Measurements from ENCODE around the gene MAF.
A peak's percentile ranks its signal among the peaks of the same experiment; 100 is the strongest.

Gene MAF

GRCh38 chr16:79595231-79595641 is 5.3 kb downstream of the MAF start:
- Histone ChIP-seq H3K4me3 (ENCODE audit: insufficient read depth, low read depth, low read length, poor library complexity, severe bottlenecking) (peak overlapping the region; percentile 57), H3K27ac (ENCODE audit: insufficient read depth, low read length, poor library complexity, severe bottlenecking) (peak overlapping the region; percentile 48), H3K4me1 (ENCODE audit: control insufficient read depth, insufficient read depth, low read length, poor library complexity, severe bottlenecking) (peaks cover 4% of the 10 kb centered on the region), H3K27me3 (replicated peaks; ENCODE audit: control insufficient read depth, insufficient read depth, low read length, poor library complexity, severe bottlenecking) (no peaks in the 10 kb centered on the region), H3K36me3 (ENCODE audit: control insufficient read depth, insufficient read depth, low read length) (no peaks in the 10 kb centered on the region), H3K9me3 (ENCODE audit: control insufficient read depth, low read length) (no peaks in the 10 kb centered on the region)
- DNase-seq: no peak

- peaks cover 13% of the 10 kb centered on the region for H3K4me1 ChIP-seq (ENCODE audit: control insufficient read depth, insufficient read depth, low read length, poor library complexity, severe bottlenecking)
- no peaks in the 10 kb centered on the region for H3K27me3 ChIP-seq (replicated peaks; ENCODE audit: control insufficient read depth, insufficient read depth, low read length, poor library complexity, severe bottlenecking)
- H3K36me3 ChIP-seq (ENCODE audit: control insufficient read depth, insufficient read depth, low read length): no peaks in the 10 kb centered on the region
- peak overlapping the region; percentile 26 for H3K4me3 ChIP-seq (ENCODE audit: insufficient read depth, low read depth, low read length, poor library complexity, severe bottlenecking)
- no peaks in the 10 kb centered on the region for H3K9me3 ChIP-seq (ENCODE audit: control insufficient read depth, low read length)
- H3K27ac ChIP-seq (ENCODE audit: insufficient read depth, low read length, poor library complexity, severe bottlenecking): peak overlapping the region; percentile 56
- DNase-seq: no peak
These were observed 6.8 kb downstream of the MAF start for GRCh38 chr16:79593754-79594153.

- peaks cover 13% of the 10 kb centered on the region for H3K4me1 ChIP-seq (ENCODE audit: control insufficient read depth, insufficient read depth, low read length, poor library complexity, severe bottlenecking)
- no peaks in the 10 kb centered on the region for H3K27me3 ChIP-seq (replicated peaks; ENCODE audit: control insufficient read depth, insufficient read depth, low read length, poor library complexity, severe bottlenecking)
- H3K4me3 ChIP-seq (ENCODE audit: insufficient read depth, low read depth, low read length, poor library complexity, severe bottlenecking): peak overlapping the region; percentile 26
- no peaks in the 10 kb centered on the region for H3K36me3 ChIP-seq (ENCODE audit: control insufficient read depth, insufficient read depth, low read length)
- DNase-seq: no peak
- H3K9me3 ChIP-seq (ENCODE audit: control insufficient read depth, low read length): no peaks in the 10 kb centered on the region
- peak overlapping the region; percentile 56 for H3K27ac ChIP-seq (ENCODE audit: insufficient read depth, low read length, poor library complexity, severe bottlenecking)
These were observed 7.4 kb downstream of the MAF start for GRCh38 chr16:79593074-79593531.

DNA sequence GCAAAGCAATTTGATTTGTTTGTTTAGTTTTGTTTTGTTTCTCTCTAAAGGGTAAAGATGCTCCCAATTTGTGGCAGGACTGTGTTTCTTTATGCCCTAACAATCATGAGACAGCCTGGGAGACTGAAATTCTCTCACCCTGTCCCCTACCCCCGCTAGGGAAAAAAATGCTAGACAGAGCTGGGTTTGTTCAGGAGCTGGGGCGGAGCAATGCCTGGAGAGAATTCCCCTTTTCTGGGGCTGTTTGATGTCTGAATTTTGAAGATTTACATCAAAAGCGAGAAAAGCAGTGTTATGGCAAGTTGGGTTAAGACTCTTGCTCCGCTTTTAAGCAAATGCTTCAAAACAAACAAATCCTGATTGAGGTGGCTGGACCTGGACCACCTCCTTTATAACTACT is 8.4 kb downstream of the MAF start:
- Histone ChIP-seq H3K36me3 (ENCODE audit: control insufficient read depth, insufficient read depth, low read length) (no peaks in the 10 kb centered on the region), H3K9me3 (ENCODE audit: control insufficient read depth, low read length) (no peaks in the 10 kb centered on the region), H3K27me3 (replicated peaks; ENCODE audit: control insufficient read depth, insufficient read depth, low read length, poor library complexity, severe bottlenecking) (no peaks in the 10 kb centered on the region)

GRCh38 chr16:79589601-79590102 is 10.9 kb downstream of the MAF start:
- H3K27me3 ChIP-seq (replicated peaks; ENCODE audit: control insufficient read depth, insufficient read depth, low read length, poor library complexity, severe bottlenecking): no peaks in the 10 kb centered on the region
- H3K36me3 ChIP-seq (ENCODE audit: control insufficient read depth, insufficient read depth, low read length): no peaks in the 10 kb centered on the region
- DNase-seq: no peak
- H3K27ac ChIP-seq (ENCODE audit: insufficient read depth, low read length, poor library complexity, severe bottlenecking): peak overlapping the region; percentile 32
- H3K4me1 ChIP-seq (ENCODE audit: control insufficient read depth, insufficient read depth, low read length, poor library complexity, severe bottlenecking): peaks cover 13% of the 10 kb centered on the region
- peak overlapping the region; percentile 35 for H3K4me3 ChIP-seq (ENCODE audit: insufficient read depth, low read depth, low read length, poor library complexity, severe bottlenecking)
- H3K9me3 ChIP-seq (ENCODE audit: control insufficient read depth, low read length): no peaks in the 10 kb centered on the region

More for the DNA sequence above, 8.4 kb downstream of the MAF start:
- peaks cover 13% of the 10 kb centered on the region for H3K4me1 ChIP-seq (ENCODE audit: control insufficient read depth, insufficient read depth, low read length, poor library complexity, severe bottlenecking)
- H3K4me3 ChIP-seq (ENCODE audit: insufficient read depth, low read depth, low read length, poor library complexity, severe bottlenecking): peak overlapping the region; percentile 26
- no peak for DNase-seq
- peak overlapping the region; percentile 56 for H3K27ac ChIP-seq (ENCODE audit: insufficient read depth, low read length, poor library complexity, severe bottlenecking)

GRCh38 chr16:79587897-79588296 is 12.6 kb downstream of the MAF start:
- H3K27me3 ChIP-seq (replicated peaks; ENCODE audit: control insufficient read depth, insufficient read depth, low read length, poor library complexity, severe bottlenecking): no peaks in the 10 kb centered on the region

GRCh38 chr16:79587296-79587695 is 13.2 kb downstream of the MAF start:
- DNase-seq: no peak
- H3K9me3 ChIP-seq (ENCODE audit: control insufficient read depth, low read length): no peaks in the 10 kb centered on the region
- no peaks in the 10 kb centered on the region for H3K27me3 ChIP-seq (replicated peaks; ENCODE audit: control insufficient read depth, insufficient read depth, low read length, poor library complexity, severe bottlenecking)
- H3K4me3 ChIP-seq (ENCODE audit: insufficient read depth, low read depth, low read length, poor library complexity, severe bottlenecking): no peak overlapping the region
- no peaks in the 10 kb centered on the region for H3K36me3 ChIP-seq (ENCODE audit: control insufficient read depth, insufficient read depth, low read length)
- no peak overlapping the region for H3K27ac ChIP-seq (ENCODE audit: insufficient read depth, low read length, poor library complexity, severe bottlenecking)
- H3K4me1 ChIP-seq (ENCODE audit: control insufficient read depth, insufficient read depth, low read length, poor library complexity, severe bottlenecking): peaks cover 13% of the 10 kb centered on the region

More at GRCh38 chr16:79587897-79588296, 12.6 kb downstream of the MAF start:
- H3K36me3 ChIP-seq (ENCODE audit: control insufficient read depth, insufficient read depth, low read length): no peaks in the 10 kb centered on the region
- H3K9me3 ChIP-seq (ENCODE audit: control insufficient read depth, low read length): no peaks in the 10 kb centered on the region
- no peak overlapping the region for H3K4me3 ChIP-seq (ENCODE audit: insufficient read depth, low read depth, low read length, poor library complexity, severe bottlenecking)
- DNase-seq: no peak
- peaks cover 13% of the 10 kb centered on the region for H3K4me1 ChIP-seq (ENCODE audit: control insufficient read depth, insufficient read depth, low read length, poor library complexity, severe bottlenecking)
- no peak overlapping the region for H3K27ac ChIP-seq (ENCODE audit: insufficient read depth, low read length, poor library complexity, severe bottlenecking)

DNA sequence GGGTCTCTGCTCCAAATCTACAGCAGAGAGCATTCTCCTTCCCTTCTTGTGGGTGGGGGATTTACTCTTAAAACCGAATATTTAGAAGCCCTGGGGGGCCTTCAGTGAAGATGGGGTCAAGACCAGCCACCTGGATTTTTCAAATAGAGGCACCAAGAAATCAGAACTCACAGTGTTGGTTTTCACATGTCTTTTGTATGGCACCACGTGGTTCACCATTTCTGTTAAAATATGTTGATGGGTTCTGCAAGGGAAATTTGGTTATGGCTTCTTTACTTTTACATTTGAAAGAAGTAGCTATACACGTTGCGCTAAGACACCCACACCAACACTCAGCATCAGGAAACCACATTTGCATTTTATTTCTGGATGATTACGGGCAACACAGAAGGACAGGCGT is 17.7 kb downstream of the MAF start:
- Histone ChIP-seq H3K27me3 (replicated peaks; ENCODE audit: control insufficient read depth, insufficient read depth, low read length, poor library complexity, severe bottlenecking) (no peaks in the 10 kb centered on the region), H3K4me3 (ENCODE audit: insufficient read depth, low read depth, low read length, poor library complexity, severe bottlenecking) (no peak overlapping the region), H3K27ac (ENCODE audit: insufficient read depth, low read length, poor library complexity, severe bottlenecking) (no peak overlapping the region), H3K4me1 (ENCODE audit: control insufficient read depth, insufficient read depth, low read length, poor library complexity, severe bottlenecking) (no peaks in the 10 kb centered on the region), H3K36me3 (ENCODE audit: control insufficient read depth, insufficient read depth, low read length) (no peaks in the 10 kb centered on the region), H3K9me3 (ENCODE audit: control insufficient read depth, low read length) (no peaks in the 10 kb centered on the region)
- no peak for DNase-seq

DNA sequence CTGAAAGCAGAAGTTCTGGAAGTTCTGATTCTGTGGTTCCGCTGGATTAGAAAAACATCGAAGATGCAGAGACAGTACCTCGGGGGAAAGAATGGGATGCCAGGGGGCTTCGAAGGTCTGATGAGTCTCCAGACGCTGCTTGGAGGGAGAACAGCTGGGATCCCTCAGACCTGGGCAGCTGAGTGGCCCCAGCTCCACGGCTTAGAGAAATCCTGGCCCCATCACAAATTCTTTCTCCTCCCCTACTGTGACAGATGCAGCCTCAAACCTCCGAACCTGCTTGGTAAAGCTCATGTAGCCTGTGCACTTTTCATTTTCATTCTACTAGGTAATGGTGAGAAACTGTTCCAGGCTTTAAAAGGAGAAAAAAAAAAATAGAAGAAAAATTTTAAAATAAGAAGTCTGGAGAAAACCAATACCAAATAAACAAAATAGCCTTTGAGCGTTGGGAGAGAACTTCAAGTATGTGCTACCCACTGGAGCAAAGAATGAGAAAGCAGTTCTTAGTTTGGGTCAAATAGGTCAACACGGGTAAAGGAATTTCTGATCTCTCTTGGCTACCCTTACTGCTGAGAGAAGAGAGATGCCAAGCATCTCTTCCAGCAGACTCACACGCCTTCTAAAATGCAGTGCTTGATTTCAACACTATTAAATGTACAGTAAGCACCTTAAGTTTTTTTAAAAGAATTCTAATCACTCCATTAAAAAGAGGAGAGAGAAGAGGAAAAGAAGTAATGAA is 19.9 kb downstream of the MAF start:
- Histone ChIP-seq H3K27me3 (replicated peaks; ENCODE audit: control insufficient read depth, insufficient read depth, low read length, poor library complexity, severe bottlenecking) (no peaks in the 10 kb centered on the region), H3K4me3 (ENCODE audit: insufficient read depth, low read depth, low read length, poor library complexity, severe bottlenecking) (no peak overlapping the region), H3K9me3 (ENCODE audit: control insufficient read depth, low read length) (no peaks in the 10 kb centered on the region), H3K27ac (ENCODE audit: insufficient read depth, low read length, poor library complexity, severe bottlenecking) (no peak overlapping the region), H3K4me1 (ENCODE audit: control insufficient read depth, insufficient read depth, low read length, poor library complexity, severe bottlenecking) (no peaks in the 10 kb centered on the region), H3K36me3 (ENCODE audit: control insufficient read depth, insufficient read depth, low read length) (no peaks in the 10 kb centered on the region)
- no peak for DNase-seq

DNA sequence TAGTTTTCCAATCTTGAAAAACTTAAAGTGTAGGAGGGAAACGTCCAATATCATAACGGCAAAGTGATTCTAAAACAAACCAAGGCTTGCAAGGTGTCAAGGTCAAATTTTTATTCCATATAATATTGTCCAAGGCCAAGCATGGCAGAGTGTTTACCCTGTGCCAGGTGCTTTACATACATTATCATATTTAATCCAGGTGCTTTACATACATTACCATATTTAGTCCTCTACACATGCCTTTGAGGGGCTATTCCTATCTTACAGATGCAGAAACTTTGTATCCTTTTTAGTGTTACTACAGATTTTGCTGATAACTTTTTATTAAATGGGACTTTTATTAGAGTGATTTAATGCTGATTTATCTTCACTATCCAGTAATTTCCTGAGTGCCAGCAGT is 23.9 kb downstream of the MAF start:
- Histone ChIP-seq H3K27me3 (replicated peaks; ENCODE audit: control insufficient read depth, insufficient read depth, low read length, poor library complexity, severe bottlenecking) (no peaks in the 10 kb centered on the region), H3K9me3 (ENCODE audit: control insufficient read depth, low read length) (no peaks in the 10 kb centered on the region), H3K4me3 (ENCODE audit: insufficient read depth, low read depth, low read length, poor library complexity, severe bottlenecking) (no peak overlapping the region), H3K36me3 (ENCODE audit: control insufficient read depth, insufficient read depth, low read length) (no peaks in the 10 kb centered on the region), H3K27ac (ENCODE audit: insufficient read depth, low read length, poor library complexity, severe bottlenecking) (no peak overlapping the region), H3K4me1 (ENCODE audit: control insufficient read depth, insufficient read depth, low read length, poor library complexity, severe bottlenecking) (no peaks in the 10 kb centered on the region)
- DNase-seq: no peak

Data from effector memory CD4-positive, alpha-beta T cell (primary cell).